Mesothelial cell of epicardium (in vitro differentiated cells): Measurements from ENCODE around the gene SOX30. TPM values are rescaled to one million over a fixed set of nuclear protein-coding genes. Genes with fewer than 3 reads are reported as not detected.

Experiments
- DNase-seq, 2 experiments: peaks; one replicate each; pipeline ENCODE4 v3.0.0; 2021; ENCODE audit warnings: low spot score in 2 of 2; ENCODE audit not compliant: unreplicated experiment in 2 of 2
- H3K27ac Mint-ChIP-seq: 2 replicates; pipeline ENCODE4 v1.8.0; 2021; ENCODE audit warnings: mixed read lengths
- H3K27me3 Mint-ChIP-seq: 2 replicates; pipeline ENCODE4 v1.8.0; 2021; ENCODE audit warnings: low read depth, mixed read lengths
- H3K36me3 Mint-ChIP-seq: 2 replicates; pipeline ENCODE4 v1.8.0; 2021; ENCODE audit warnings: mixed read lengths
- H3K4me1 Mint-ChIP-seq: 2 replicates; pipeline ENCODE4 v1.8.0; 2021; ENCODE audit warnings: mixed read lengths
- H3K4me3 Mint-ChIP-seq: 2 replicates; pipeline ENCODE4 v1.8.0; 2021; ENCODE audit warnings: mild to moderate bottlenecking, moderate library complexity, mixed read lengths
- H3K9me3 Mint-ChIP-seq: 2 replicates; pipeline ENCODE4 v1.8.0; 2021; ENCODE audit warnings: mixed read lengths
- total RNA-seq: library from RNA; stranded (reverse); gene quantifications from 3 replicates; pipeline ENCODE4 v1.2.1, GENCODE V29; 2021
- TF ChIP-seq, protein P1 (sequence below): fragments of 200-600 bp; sonication (generic); IDR thresholded peaks from one replicate; pipeline ENCODE4 v1.5.0; 2021; ENCODE audit warnings: antibody characterized with exemption; ENCODE audit not compliant: unreplicated experiment

Gene SOX30
- total RNA-seq, 1 donor from 2014 or later, result not detected

DNA sequence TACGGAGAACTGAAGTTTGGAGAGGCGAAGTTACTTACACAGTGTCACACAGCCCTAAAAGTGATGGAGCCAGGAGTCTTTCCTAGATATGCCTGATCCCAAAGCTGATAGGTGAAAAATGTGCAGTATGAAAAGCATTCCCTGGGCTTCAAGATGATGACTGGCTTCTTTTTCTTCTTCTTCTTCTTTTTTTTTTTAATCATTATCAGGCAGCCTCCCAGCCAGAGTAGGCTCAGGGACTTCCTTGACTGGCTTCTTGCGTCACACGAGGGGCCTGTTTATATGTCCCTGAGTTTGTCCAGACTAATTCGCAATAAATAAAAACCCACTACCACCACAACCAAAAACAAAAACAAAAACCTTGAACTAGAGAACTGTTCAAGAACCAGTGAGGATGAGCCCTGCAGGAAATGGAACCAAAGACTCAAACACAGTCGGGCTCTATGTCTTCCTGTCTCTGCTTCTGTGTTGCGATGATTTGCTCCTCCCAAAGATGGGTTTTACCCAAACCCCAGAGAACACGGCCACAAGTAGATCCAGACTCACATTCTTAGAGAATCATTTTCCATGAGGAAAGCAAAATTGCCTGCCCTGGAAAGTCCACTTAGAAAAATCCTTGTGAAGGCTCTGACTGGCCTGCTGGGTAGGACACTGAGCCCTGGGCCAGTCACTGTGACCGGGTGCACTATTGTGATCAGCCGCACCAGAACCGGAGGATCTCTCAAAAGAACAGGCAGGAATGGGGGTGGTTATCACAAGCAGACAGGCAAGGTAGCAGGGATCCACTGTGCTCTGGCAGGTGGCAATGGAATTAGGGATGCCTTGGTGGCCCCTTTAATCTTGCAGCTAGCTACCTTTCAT is 38.6 kb downstream of the SOX30 start:
- H3K9me3 Mint-ChIP-seq, result peaks cover 6% of the 10 kb centered on the region
- H3K27me3 Mint-ChIP-seq, result no peaks in the 10 kb centered on the region
- H3K27ac Mint-ChIP-seq, result peak overlapping the region; percentile 22
- no peak overlapping the region for H3K4me3 Mint-ChIP-seq
- DNase-seq, result no peak
- H3K36me3 Mint-ChIP-seq, result no peaks in the 10 kb centered on the region
- TF ChIP-seq, protein P1, sequence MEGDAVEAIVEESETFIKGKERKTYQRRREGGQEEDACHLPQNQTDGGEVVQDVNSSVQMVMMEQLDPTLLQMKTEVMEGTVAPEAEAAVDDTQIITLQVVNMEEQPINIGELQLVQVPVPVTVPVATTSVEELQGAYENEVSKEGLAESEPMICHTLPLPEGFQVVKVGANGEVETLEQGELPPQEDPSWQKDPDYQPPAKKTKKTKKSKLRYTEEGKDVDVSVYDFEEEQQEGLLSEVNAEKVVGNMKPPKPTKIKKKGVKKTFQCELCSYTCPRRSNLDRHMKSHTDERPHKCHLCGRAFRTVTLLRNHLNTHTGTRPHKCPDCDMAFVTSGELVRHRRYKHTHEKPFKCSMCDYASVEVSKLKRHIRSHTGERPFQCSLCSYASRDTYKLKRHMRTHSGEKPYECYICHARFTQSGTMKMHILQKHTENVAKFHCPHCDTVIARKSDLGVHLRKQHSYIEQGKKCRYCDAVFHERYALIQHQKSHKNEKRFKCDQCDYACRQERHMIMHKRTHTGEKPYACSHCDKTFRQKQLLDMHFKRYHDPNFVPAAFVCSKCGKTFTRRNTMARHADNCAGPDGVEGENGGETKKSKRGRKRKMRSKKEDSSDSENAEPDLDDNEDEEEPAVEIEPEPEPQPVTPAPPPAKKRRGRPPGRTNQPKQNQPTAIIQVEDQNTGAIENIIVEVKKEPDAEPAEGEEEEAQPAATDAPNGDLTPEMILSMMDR, result no peak
- peaks cover 31% of the 10 kb centered on the region for H3K4me1 Mint-ChIP-seq

DNA sequence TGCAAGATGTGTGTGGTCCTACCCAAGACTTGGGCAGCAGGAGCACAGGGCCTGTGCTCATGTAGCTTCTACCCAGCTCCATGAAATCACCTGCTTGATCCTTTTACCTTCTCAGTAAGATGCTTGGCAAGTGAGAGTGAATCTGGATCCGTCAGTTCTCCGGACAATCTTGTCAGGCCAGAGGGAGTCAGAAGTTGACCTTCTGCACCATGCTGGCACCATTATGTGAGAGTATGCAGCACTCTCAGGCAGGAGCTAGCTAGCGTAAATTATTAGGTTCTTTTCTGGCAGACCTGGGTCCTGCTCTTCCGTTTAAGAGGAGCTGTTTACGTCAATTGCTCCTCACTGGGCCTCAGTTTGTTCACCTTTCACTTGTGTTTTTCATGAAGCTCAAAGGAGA is 39.7 kb downstream of the SOX30 start:
- Mint-ChIP-seq H3K27me3 (no peaks in the 10 kb centered on the region), H3K4me3 (no peak overlapping the region), H3K36me3 (no peaks in the 10 kb centered on the region), H3K27ac (peak overlapping the region; percentile 55), H3K9me3 (peaks cover 6% of the 10 kb centered on the region), H3K4me1 (peaks cover 33% of the 10 kb centered on the region)
- TF ChIP-seq, protein P1, result no peak
- no peak for DNase-seq

DNA sequence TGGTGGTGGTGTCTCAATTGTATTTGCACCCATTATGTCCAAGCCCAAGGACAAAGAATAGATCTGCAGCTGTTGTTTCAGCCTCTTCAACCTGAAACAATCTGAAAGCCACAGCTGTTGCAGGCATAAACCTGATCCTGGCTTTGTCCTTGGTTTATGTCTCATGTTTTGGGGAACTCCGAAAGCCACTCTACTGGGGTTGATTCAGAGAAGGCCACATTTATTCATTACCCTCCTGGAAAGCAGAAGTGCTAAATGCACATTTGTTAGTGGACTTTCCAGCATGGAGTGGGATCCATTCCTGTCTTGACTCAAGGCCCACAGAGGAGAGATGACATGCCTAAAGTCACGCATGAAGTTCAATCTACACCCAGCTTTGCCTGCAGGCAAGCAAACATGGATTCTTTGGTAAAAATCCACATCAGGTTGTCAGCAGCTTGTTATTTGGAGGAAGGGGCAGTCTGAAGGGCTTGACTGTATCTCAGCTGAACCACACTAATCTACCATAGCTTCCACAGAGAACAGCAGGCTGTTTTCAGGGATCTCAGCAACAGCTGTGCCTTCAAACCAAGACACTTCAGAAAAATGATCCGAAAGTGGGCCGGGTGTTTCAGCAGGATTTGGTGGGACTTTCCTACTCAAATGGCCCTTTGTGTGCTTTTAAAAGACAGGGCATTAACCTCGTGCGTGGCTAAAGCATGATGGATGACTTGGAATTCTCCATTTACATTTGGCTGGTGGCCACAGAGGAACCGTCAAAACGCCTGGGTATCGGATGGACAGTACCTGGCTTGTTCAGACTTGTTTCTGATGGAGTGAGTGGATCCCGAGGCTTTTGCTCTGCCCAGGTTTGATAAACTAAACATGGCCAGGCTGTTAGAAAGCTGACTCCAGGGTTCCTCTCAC is 40.4 kb downstream of the SOX30 start:
- Mint-ChIP-seq H3K4me3 (no peak overlapping the region), H3K36me3 (no peaks in the 10 kb centered on the region), H3K9me3 (peaks cover 6% of the 10 kb centered on the region), H3K27me3 (no peaks in the 10 kb centered on the region), H3K4me1 (peaks cover 34% of the 10 kb centered on the region), H3K27ac (peak overlapping the region; percentile 55)
- DNase-seq, result no peak
- TF ChIP-seq, protein P1, result no peak

DNA sequence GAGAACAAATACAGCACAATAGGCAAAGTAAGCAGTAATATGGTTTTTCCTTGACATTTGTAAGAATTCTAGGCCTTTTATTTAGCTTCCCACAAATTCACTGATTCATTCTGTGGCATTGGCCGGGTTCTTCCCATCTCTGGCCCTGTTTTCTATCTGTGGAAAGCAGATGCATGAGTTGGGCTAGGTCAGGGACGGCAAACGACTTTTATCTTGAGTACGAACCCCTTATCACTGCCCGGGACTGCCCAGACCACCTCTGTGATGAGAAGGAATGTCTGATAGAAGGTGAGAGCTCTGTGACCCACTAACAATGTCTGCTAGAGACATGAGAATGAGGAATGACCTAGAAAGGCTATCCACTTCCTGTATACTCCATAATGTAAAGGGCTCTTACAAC is 41.2 kb downstream of the SOX30 start:
- Mint-ChIP-seq H3K36me3 (no peaks in the 10 kb centered on the region), H3K27me3 (no peaks in the 10 kb centered on the region), H3K4me3 (no peak overlapping the region), H3K27ac (peak overlapping the region; percentile 39), H3K4me1 (peaks cover 35% of the 10 kb centered on the region), H3K9me3 (peaks cover 6% of the 10 kb centered on the region)
- TF ChIP-seq, protein P1, result no peak
- DNase-seq, result no peak

DNA sequence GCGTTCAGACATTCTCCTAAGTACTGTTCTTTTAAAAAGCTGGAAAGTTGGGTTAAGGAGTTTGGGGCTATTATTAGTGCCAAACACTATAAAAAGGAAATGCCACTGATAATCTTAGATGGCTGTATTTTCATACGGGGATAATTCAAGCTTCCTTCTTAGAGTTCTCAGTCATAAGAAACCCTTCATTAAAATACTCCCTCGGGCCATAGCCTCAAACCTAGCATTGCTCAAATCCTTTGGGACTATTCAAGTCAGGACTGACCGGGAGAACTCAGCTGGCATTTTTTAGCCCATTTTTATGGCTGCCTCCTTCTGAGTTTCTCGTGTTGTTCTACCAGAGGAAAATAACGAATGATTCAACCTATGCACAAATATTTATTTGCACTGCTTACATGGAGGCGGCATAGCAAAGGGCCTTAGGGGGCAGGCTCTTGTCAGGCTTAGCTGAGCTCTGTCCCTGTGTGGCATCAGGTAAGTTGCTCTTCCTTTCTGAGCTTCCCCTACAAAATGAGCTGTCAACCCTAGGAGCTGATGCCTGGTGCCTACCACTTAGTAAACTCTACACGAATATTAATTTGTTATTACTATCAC is 43.2 kb downstream of the SOX30 start:
- no peaks in the 10 kb centered on the region for H3K36me3 Mint-ChIP-seq
- peaks cover 35% of the 10 kb centered on the region for H3K4me1 Mint-ChIP-seq
- DNase-seq, result no peak
- H3K27me3 Mint-ChIP-seq, result no peaks in the 10 kb centered on the region
- no peak overlapping the region for H3K4me3 Mint-ChIP-seq
- H3K27ac Mint-ChIP-seq, result no peak overlapping the region
- TF ChIP-seq, protein P1, result no peak
- peaks cover 6% of the 10 kb centered on the region for H3K9me3 Mint-ChIP-seq
